GOT3 (cell line): ENCODE measurements around the gene SETD7.

Experiments used
- DNase-seq: peaks from one replicate; lab custom pipeline; 2025; ENCODE audit warnings: mixed read lengths; lab: John Stamatoyannopoulos, UW

SETD7 gene

DNA sequence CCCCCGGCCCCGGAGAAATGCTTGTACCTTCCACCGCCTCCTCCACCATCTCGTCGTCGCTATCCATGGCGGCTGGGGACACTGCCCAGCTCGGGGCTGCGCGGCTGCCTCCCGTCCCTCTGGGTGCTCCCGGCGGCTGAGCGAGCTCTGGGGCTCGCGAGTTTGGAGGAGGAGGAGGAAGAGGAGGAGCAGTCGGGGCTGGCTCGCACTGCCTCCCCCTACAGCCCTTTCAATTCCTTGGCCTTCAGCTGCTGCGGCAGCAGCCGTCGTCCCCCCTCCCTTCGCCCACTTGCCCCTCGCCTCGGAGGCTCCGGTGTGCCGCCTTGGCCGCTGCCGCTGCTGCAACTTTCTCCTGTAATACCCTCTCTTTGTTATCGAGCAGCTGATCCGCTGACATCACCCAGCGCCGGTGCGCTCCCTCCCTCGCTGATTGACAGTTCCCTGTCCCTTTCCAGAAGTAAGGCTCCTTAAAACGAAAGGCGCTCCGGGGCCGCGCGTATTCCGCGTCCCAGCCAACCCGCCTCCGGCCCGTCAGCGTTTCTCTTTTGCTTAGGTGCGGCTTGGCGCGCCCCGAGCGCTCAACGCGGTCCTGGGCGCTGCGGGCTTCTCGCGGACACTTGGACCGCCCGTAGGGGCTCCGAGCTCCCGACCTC lies at the start of gene SETD7:
TSS of gene SETD7 (minus strand) at position 149 of the 653 bp plus-strand sequence. CDS start at position 67, 82 bp downstream.
- peak; percentile 1 for DNase-seq

GRCh38 chr4:139605516-139605915 lies 49.5 kb upstream of the SETD7 start:
- no peak for DNase-seq

GRCh38 chr4:139603576-139604410 lies 47.8 kb upstream of the SETD7 start:
- no peak for DNase-seq

DNA sequence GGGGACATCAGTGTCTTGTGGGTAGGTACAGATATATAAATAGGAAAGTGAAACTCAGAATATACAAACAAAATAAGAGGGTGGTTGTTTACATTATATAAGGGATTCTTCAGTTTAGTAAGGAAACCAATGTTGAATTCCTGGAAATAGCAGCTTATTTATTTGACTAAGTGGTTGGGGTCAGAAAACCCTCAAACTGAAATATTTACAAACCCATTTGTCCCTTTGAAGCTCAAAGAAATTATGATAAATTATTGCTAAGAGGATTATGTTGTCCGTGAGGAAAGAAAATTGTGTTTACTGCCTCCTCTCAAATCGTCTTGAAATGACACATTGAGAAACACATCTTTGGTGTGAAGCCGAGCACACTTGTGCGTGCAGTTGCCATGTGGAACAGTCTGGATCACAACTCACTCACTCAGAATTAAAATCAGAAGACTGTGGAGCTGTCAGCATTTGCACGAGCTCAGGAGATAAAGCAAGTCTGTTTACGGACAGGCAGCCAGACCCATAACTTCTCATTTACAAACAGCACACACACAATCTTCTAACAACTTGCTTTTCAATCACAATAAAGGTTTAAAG lies 46.8 kb upstream of the SETD7 start:
- DNase-seq = no peak

DNA sequence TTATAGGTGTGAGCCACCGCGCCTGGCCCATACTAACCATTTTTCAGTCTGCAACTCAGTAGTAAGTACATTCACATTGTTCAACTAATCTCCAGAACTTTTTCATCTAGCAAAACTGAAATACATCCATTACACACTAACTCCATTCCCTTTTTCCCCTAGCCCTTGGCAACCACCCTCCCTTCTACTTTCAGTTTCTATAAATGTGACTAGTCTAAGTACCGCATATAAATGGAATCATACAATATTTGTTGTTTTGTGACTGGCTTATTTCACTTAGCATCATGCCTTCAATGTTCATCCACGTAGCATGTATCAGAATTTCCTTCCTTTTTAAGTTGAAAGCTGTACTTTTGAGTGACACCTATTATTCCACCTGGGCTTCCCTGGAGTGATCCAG lies 44.6 kb upstream of the SETD7 start:
- no peak for DNase-seq

GRCh38 chr4:139599594-139600374 lies 43.8 kb upstream of the SETD7 start:
- DNase-seq = no peak

- no peak for DNase-seq
Observed at GRCh38 chr4:139599076-139599475, 43.1 kb upstream of the SETD7 start.

GRCh38 chr4:139596684-139597279 lies 40.8 kb upstream of the SETD7 start:
- DNase-seq = no peak

DNA sequence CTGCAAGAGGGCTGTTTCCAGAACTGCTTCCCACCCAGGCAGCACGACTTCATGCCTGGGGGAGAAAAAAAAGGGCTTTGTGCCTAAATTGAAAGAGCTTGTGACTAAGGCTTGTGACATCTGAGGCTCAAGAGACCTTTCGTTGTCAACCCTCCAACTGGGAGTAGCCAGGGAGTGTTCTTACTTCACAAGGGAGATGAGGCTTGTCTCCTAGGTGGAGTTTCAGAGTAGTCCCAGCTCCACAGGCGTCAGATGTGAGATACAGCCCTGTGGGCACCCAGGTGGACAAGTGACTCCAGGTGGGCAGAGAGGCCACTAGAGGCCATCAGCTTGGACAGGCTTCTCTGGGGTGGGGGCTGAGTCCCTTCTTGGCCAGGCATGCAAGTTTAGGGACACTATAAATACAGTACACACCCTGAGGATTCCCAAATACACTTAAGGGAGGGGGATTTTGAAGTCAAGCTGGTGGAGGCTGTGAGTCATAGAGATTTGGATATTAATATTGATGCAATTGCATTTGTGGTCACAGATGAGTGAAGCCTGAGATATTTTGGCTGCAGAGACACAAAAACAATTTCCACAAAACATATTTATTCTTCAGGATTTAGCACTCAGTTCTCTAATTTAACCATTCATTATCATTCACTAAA lies 40.1 kb upstream of the SETD7 start:
- no peak for DNase-seq

- DNase-seq = no peak
Observed at GRCh38 chr4:139594591-139595185, 38.7 kb upstream of the SETD7 start.

- no peak for DNase-seq
Observed at GRCh38 chr4:139593091-139593564, 37.1 kb upstream of the SETD7 start.

GRCh38 chr4:139589336-139590018 lies 33.5 kb upstream of the SETD7 start:
- no peak for DNase-seq

- DNase-seq = no peak
Observed at GRCh38 chr4:139587446-139587845, 31.4 kb upstream of the SETD7 start.

GRCh38 chr4:139585473-139585872 lies 29.5 kb upstream of the SETD7 start:
- no peak for DNase-seq

DNA sequence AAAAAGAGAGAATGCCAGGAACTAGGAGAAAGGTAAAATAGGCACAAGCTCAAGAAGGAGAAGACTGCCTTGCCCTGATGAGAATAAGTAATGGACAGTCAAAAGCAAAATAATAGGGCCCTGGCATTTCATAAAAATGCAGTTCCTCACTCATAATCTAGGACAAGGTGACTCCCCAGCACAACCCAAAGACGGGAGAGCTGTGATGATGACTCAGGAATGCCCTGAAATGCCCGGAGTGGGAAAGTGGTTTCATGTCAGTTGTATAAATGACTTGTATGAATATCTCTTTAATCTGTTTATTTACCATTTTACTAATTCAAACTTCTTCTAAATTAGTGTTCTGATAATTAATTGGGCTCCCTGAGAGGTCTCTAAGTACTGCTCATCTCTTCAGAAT lies 28.8 kb upstream of the SETD7 start:
- DNase-seq = no peak

DNA sequence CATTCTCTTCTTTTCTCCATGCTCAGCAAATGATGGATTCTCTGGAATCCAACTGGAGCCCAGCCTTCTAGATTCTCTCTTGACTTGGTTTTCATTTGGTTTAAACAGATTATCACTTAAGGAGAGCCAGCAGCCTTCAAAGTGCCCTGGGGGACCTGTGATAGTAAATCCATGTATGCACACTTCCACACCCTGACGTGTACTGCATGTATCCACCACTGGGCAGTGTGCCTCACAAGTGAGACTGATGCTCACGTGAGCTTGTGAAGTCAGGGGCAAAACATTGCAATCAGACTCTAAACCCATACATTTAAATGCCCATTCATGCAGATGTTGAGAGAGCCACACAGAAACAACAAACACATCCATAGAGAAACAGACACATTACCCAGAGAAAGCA lies 28.0 kb upstream of the SETD7 start:
- DNase-seq = no peak

DNA sequence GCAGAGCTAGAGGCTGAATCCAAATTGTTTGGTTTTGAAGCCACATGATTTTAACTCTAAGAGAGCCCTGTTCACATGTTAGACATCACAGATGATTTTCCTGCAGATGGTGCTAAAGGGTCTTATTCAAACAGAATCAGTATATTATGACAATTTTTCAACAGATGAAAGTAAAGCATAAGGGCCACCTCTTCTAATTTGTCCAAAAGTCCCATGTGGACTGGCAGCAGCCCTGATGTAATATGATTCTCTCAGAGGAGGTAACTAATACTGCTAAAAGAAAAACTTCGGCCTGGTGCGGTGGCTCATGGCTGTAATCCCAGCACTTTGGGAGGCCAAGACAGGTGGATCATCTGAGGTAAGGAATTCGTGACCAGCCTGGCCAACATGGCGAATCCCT lies 26.0 kb upstream of the SETD7 start:
- DNase-seq = no peak

- DNase-seq = no peak
Observed at GRCh38 chr4:139581096-139581495, 25.1 kb upstream of the SETD7 start.

DNA sequence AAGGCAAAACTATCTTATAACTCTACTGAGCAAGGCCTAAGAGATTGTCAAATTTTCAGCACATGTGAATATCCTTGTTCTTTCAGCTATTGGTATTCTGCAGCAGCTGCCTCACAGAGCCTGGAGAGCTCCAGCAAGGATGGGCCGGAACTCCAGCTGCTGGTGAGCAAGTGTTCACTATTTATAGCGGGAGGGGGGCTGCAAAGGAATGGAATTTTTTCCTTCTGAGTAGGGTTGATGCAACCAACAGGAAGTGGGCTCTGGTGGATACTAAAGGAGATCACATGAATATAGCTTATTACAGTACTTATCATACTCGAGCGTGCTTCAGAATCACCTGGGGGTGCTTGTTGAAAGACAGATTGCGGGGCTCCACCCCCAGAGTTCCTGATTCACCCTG lies 20.2 kb upstream of the SETD7 start:
- DNase-seq = no peak

- DNase-seq = no peak
Observed at GRCh38 chr4:139575072-139575471, 19.1 kb upstream of the SETD7 start.
